ENCODE results near the gene ARFGEF2. TPM values are rescaled to one million over a fixed set of nuclear protein-coding genes. Genes with fewer than 3 reads are reported as not detected.
A peak's percentile ranks its signal among the peaks of the same experiment; 100 is the strongest.

ARFGEF2 gene
- total RNA-seq, 1 experiment from 2014 or later: 47.0 TPM

DNA sequence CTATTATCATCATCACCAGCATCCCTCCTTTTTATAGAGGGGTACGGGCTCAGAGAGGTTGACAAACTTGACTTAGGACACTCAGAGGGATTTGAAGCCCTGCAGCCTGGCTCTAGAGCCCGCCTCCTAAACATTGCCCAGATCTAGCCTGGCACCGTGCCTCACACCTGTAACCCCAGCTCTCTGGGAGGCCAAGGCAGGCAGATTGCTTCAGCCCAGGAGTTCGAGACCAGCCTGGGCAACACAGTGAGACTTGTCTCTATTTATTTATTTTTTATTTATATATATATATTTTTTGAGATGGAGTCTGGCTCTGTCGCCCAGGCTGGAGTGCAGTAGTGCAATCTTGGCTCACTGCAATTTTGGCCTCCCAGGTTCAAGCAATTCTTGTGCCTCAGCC lies 118.3 kb downstream of the ARFGEF2 start:
- CTCF ChIA-PET: no interaction called here

DNA sequence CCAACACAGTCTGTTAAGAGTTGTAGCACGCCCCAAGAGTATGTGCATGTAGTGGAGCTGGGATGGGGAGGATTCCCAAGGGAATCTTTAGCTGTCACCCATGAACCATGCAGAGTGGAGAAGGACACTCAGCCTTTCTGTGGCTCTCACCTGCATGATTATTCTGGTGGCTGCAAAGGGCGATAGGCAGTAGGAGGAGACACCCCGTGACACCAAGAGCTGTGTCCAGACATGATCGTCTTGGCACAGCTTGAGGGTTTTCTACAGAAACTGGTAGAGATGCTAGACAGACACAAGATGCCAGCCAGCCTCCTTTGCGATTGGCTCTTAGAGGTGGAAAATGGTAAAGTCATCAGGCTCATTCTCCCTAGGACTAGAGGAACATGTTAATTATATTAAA lies 121.5 kb downstream of the ARFGEF2 start:
- no peaks in the 10 kb centered on the region for H3K9me2 ChIP-seq (ENCODE audit: insufficient read depth)
- no peak overlapping the region for H2AFZ ChIP-seq
- H3K4me3 ChIP-seq: no peak overlapping the region
- no peaks in the 10 kb centered on the region for H3K27me3 ChIP-seq (ENCODE audit: insufficient read depth, low read depth)
- H3F3A ChIP-seq (ENCODE audit: insufficient read depth, low read depth): peaks cover 6% of the 10 kb centered on the region
- CTCF ChIA-PET: interaction anchor here (0.6 kb wide), 1 partner anchor 22 kb away, joined by 3 read pairs; no protein-coding TSS in a partner anchor
- H3K9me3 ChIP-seq (ENCODE audit: insufficient read depth, low read depth): no peaks in the 10 kb centered on the region
- H3K36me3 ChIP-seq (ENCODE audit: low read depth): 0 out of 2 replicates have a peak, but pooled peaks cover 1% of the 10 kb centered on the region
- peaks cover 11% of the 10 kb centered on the region for H4K20me1 ChIP-seq (ENCODE audit: insufficient read depth)
- H3K4me2 ChIP-seq: no peak overlapping the region
- no peak overlapping the region for H3K27ac ChIP-seq
- no peak for DNase-seq
- peaks cover 14% of the 10 kb centered on the region for H3K79me2 ChIP-seq (ENCODE audit: low read depth)
- intact Hi-C loops (cut with micrococcal nuclease; ENCODE audit: unreplicated experiment): loop anchor here (10.0 kb wide), 1 partner anchor 408 kb away; no protein-coding TSS in a partner anchor
- POLR2A ChIA-PET (ENCODE audit: unreplicated experiment): interaction anchor here (0.6 kb wide), 1 partner anchor 1242 kb away, joined by 16 read pairs; no protein-coding TSS in a partner anchor
- BruUV-seq (replicated peaks): no TSS peak
- TF ChIP-seq, protein P1, sequence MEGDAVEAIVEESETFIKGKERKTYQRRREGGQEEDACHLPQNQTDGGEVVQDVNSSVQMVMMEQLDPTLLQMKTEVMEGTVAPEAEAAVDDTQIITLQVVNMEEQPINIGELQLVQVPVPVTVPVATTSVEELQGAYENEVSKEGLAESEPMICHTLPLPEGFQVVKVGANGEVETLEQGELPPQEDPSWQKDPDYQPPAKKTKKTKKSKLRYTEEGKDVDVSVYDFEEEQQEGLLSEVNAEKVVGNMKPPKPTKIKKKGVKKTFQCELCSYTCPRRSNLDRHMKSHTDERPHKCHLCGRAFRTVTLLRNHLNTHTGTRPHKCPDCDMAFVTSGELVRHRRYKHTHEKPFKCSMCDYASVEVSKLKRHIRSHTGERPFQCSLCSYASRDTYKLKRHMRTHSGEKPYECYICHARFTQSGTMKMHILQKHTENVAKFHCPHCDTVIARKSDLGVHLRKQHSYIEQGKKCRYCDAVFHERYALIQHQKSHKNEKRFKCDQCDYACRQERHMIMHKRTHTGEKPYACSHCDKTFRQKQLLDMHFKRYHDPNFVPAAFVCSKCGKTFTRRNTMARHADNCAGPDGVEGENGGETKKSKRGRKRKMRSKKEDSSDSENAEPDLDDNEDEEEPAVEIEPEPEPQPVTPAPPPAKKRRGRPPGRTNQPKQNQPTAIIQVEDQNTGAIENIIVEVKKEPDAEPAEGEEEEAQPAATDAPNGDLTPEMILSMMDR (conservative IDR thresholded peaks at IDR 0.05): no peak
- no peak for TF ChIP-seq EZH2 (IDR thresholded peaks at IDR 0.05; ENCODE audit: low read depth)
- peaks cover 15% of the 10 kb centered on the region for H3K4me1 ChIP-seq (replicated peaks; ENCODE audit: insufficient read depth)

More for the DNA sequence above, 118.3 kb downstream of the ARFGEF2 start:
- POLR2A ChIA-PET (ENCODE audit: unreplicated experiment): no interaction called here
- no TSS peak for BruUV-seq (replicated peaks)
- H3K27ac ChIP-seq: no peak overlapping the region
- TF ChIP-seq EZH2 (IDR thresholded peaks at IDR 0.05; ENCODE audit: low read depth): no peak
- TF ChIP-seq, protein P1 (conservative IDR thresholded peaks at IDR 0.05): no peak
- no peaks in the 10 kb centered on the region for H3K27me3 ChIP-seq (ENCODE audit: insufficient read depth, low read depth)
- H3K36me3 ChIP-seq (ENCODE audit: low read depth): peaks cover 10% of the 10 kb centered on the region; the same call in 1 of the 2 replicates
- no peaks in the 10 kb centered on the region for H3K9me3 ChIP-seq (ENCODE audit: insufficient read depth, low read depth)
- no peak for DNase-seq
- no peaks in the 10 kb centered on the region for H3K9me2 ChIP-seq (ENCODE audit: insufficient read depth)
- no peak overlapping the region for H2AFZ ChIP-seq
- no peak overlapping the region for H3K4me2 ChIP-seq
- H3K4me3 ChIP-seq: no peak overlapping the region
- no peaks in the 10 kb centered on the region for H3K79me2 ChIP-seq (ENCODE audit: low read depth)
- intact Hi-C loops (cut with micrococcal nuclease; ENCODE audit: unreplicated experiment): loop anchor here (10.0 kb wide), 1 partner anchor 405 kb away; no protein-coding TSS in a partner anchor
- peaks cover 12% of the 10 kb centered on the region for H4K20me1 ChIP-seq (ENCODE audit: insufficient read depth)
- peaks cover 26% of the 10 kb centered on the region for H3F3A ChIP-seq (ENCODE audit: insufficient read depth, low read depth)
- H3K4me1 ChIP-seq (replicated peaks; ENCODE audit: insufficient read depth): peaks cover 17% of the 10 kb centered on the region

DNA sequence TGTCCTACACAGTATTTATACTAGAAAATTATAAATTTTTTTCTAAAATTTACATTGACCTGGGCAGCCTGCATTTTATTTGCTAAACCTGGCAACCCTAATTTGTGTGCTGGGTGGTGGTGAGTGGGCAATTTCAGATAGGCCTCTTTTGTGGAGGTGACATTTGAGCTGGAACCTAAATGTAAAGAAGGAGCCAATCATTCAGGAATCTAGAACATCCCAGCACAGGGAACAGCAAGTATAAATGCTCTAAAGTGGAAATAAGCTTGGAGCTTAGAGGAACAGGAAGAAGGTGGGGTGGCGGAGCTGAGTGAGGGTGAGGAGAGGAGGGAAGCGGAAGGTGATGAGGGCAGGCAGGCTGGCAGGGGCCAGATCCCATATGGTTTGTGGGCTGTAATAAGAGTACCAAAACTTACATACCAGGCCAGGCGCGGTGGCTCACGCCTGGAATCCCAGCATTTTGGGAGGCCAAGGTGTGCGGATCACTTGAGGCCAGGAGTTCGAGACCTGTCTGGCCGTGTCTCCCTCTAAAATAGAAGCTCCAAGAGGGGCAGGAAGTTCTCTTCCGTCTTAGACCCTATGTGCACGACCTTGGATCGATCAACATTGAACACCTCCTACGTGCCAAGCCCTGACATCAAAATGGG lies 124.1 kb downstream of the ARFGEF2 start:
- peaks cover 20% of the 10 kb centered on the region for H3K36me3 ChIP-seq (ENCODE audit: low read depth)
- no peaks in the 10 kb centered on the region for H3K9me2 ChIP-seq (ENCODE audit: insufficient read depth)
- peak overlapping the region; percentile 87 for H2AFZ ChIP-seq
- H4K20me1 ChIP-seq (ENCODE audit: insufficient read depth): peaks cover 28% of the 10 kb centered on the region
- TF ChIP-seq, protein P1 (conservative IDR thresholded peaks at IDR 0.05): no peak
- no peak for TF ChIP-seq EZH2 (IDR thresholded peaks at IDR 0.05; ENCODE audit: low read depth)
- TSS peak; percentile 82 for BruUV-seq (replicated peaks)
- peaks cover 19% of the 10 kb centered on the region for H3K4me1 ChIP-seq (replicated peaks; ENCODE audit: insufficient read depth)
- peak overlapping the region; percentile 96 for H3K4me3 ChIP-seq
- peak overlapping the region; percentile 95 for H3K4me2 ChIP-seq
- peak in 1 of 2 experiments; percentile 6 for DNase-seq
- H3K9me3 ChIP-seq (ENCODE audit: insufficient read depth, low read depth): no peaks in the 10 kb centered on the region
- POLR2A ChIA-PET (ENCODE audit: unreplicated experiment): interaction anchor here (0.5 to 1.0 kb wide), 2 partner anchors 8 to 63 kb away, joined by 4 to 7 read pairs; no protein-coding TSS in a partner anchor
- intact Hi-C loops (cut with micrococcal nuclease; ENCODE audit: unreplicated experiment): loop anchor here (10.0 kb wide), 1 partner anchor 411 kb away; no protein-coding TSS in a partner anchor
- H3K27ac ChIP-seq: peak overlapping the region; percentile 62
- H3F3A ChIP-seq (ENCODE audit: insufficient read depth, low read depth): peaks cover 1% of the 10 kb centered on the region; the same call in 1 of the 2 replicates
- H3K79me2 ChIP-seq (ENCODE audit: low read depth): peaks cover 40% of the 10 kb centered on the region
- CTCF ChIA-PET: interaction anchor here (0.6 kb wide), 1 partner anchor 94 kb away, joined by 3 read pairs; no protein-coding TSS in a partner anchor
- H3K27me3 ChIP-seq (ENCODE audit: insufficient read depth, low read depth): no peaks in the 10 kb centered on the region
